CD4-positive, alpha-beta memory T cell (primary cell): Measurements from ENCODE around the gene SUSD6. TPM values are rescaled to one million over a fixed set of nuclear protein-coding genes. Genes with fewer than 3 reads are reported as not detected.
A peak's percentile ranks its signal among the peaks of the same experiment; 100 is the strongest.
"Not testable (repeated sequence)": the region's sequence is repeated elsewhere in the genome, so short reads cannot be mapped to it uniquely, and the experiment has no call there.

Source experiments
- CTCF ChIA-PET: fragments of 350-600 bp; sonication (Branson Sonifier 250); formaldehyde crosslinking; loops from one replicate; lab custom pipeline; 2021; ENCODE audit warnings: inconsistent platforms; ENCODE audit not compliant: partially characterized antibody; lab: Charles Lee
- POLR2A ChIA-PET: fragments of 350-600 bp; sonication (Branson Sonifier 250); formaldehyde crosslinking; loops from one replicate; lab custom pipeline; 2021; ENCODE audit not compliant: partially characterized antibody; lab: Charles Lee
- DNase-seq, 5 donors: peaks; one replicate each; pipeline versions ENCODE4 v3.0.0 to v3.0.0-alpha.2; 2020 to 2022; ENCODE audit warnings: mixed read lengths in 1 of 5
- H3K27ac ChIP-seq: one replicate; pipeline ENCODE4 v1.7.0; 2013; ENCODE audit warnings: low read depth, low read length
- H3K27me3 ChIP-seq: 2 replicates; pipeline ENCODE4 v1.7.0; 2013; ENCODE audit warnings: mild to moderate bottlenecking, low read length, moderate library complexity; ENCODE audit not compliant: insufficient read depth
- H3K36me3 ChIP-seq: 2 replicates; pipeline ENCODE4 v1.7.0; 2013; ENCODE audit warnings: mild to moderate bottlenecking, low read length, moderate library complexity; ENCODE audit not compliant: insufficient read depth
- H3K4me1 ChIP-seq: 2 replicates; pipeline ENCODE4 v1.7.0; 2013; ENCODE audit warnings: mild to moderate bottlenecking, low read length, moderate library complexity; ENCODE audit not compliant: insufficient read depth
- H3K4me3 ChIP-seq, 2 donors: one replicate each; pipeline ENCODE4 v1.7.0; 2013; ENCODE audit warnings: low read length in 2 of 2, mild to moderate bottlenecking in 1 of 2
- H3K9me3 ChIP-seq, 2 donors: one replicate each; pipeline ENCODE4 v1.7.0; 2013; ENCODE audit warnings: low read length in 2 of 2, control low read depth in 1 of 2; ENCODE audit not compliant: control insufficient read depth in 1 of 2
- H3K27ac Mint-ChIP-seq, 7 donors: one replicate each; pipeline ENCODE4 v1.8.0; 2020 to 2021; ENCODE audit warnings: mixed read lengths in 7 of 7, mild to moderate bottlenecking in 6 of 7, inconsistent platforms in 3 of 7, moderate library complexity in 3 of 7
- H3K27me3 Mint-ChIP-seq, 2 donors: one replicate each; pipeline ENCODE4 v1.8.0; 2020 to 2021; ENCODE audit warnings: mixed read lengths in 2 of 2
- H3K36me3 Mint-ChIP-seq, 2 donors: one replicate each; pipeline ENCODE4 v1.8.0; 2020 to 2021; ENCODE audit warnings: mixed read lengths in 2 of 2, inconsistent platforms in 1 of 2, mild to moderate bottlenecking in 1 of 2
- H3K4me1 Mint-ChIP-seq, 4 donors: one replicate each; pipeline ENCODE4 v1.8.0; 2020 to 2021; ENCODE audit warnings: mixed read lengths in 4 of 4, mild to moderate bottlenecking in 1 of 4
- H3K4me3 Mint-ChIP-seq, 8 donors: one replicate each; pipeline ENCODE4 v1.8.0; 2020 to 2021; ENCODE audit warnings: mixed read lengths in 8 of 8, mild to moderate bottlenecking in 7 of 8, moderate library complexity in 6 of 8, inconsistent platforms in 3 of 8
- H3K9me3 Mint-ChIP-seq, 8 donors: one replicate each; pipeline ENCODE4 v1.8.0; 2020 to 2021; ENCODE audit warnings: mixed read lengths in 8 of 8, mild to moderate bottlenecking in 5 of 8, inconsistent platforms in 3 of 8, moderate library complexity in 1 of 8
- intact Hi-C: fragments of 100-400 bp; cut with micrococcal nuclease; formaldehyde crosslinking; loops from one replicate; pipeline ENCODE4 v1.15.1; 2023
- polyA plus RNA-seq, 2 donors: library from polyadenylated mRNA; unstranded; fragments of 300-500 nt; fragmentation: Illumina TruSeq; gene quantifications; one replicate each; pipeline ENCODE4 v1.2.3, GENCODE V29; 2021
- total RNA-seq, 2 experiments: library from RNA; stranded (reverse); gene quantifications; one replicate each; pipeline ENCODE4 v1.2.3, GENCODE V29; 2021

The SUSD6 gene
- total and polyA plus RNA-seq, 4 experiments from 2014 or later: 4.8 to 62.0 (median 36.1) TPM

GRCh38 chr14:69716478-69717187, 105.2 kb downstream of the SUSD6 start:
- peaks cover 24 to 58% (median 42%) of the 10 kb centered on the region in 4 donors for H3K4me1 Mint-ChIP-seq
- H3K27ac Mint-ChIP-seq: peak overlapping the region; percentile 67 to 85 (median 79)
- no peaks in the 10 kb centered on the region for H3K9me3 ChIP-seq
- no peaks in the 10 kb centered on the region for H3K27me3 Mint-ChIP-seq
- H3K36me3 Mint-ChIP-seq: peaks cover 21 to 29% of the 10 kb centered on the region in 2 donors
- ChIA-PET POLR2A (interaction anchor here (0.6 to 1.9 kb wide), 4 partner anchors 50 to 142 kb away, joined by 3 to 8 read pairs (median 3); partner anchors contain the start of genes CCDC177, SRSF5 and SUSD6), CTCF (interaction anchor here (1.0 to 3.1 kb wide), 4 partner anchors 10 to 130 kb away, joined by 3 to 15 read pairs (median 4); no protein-coding TSS in a partner anchor)
- no peak overlapping the region for H3K27ac ChIP-seq
- H3K9me3 Mint-ChIP-seq: no peaks in the 10 kb centered on the region
- H3K36me3 ChIP-seq: peaks cover 1% of the 10 kb centered on the region
- H3K4me3 ChIP-seq: no peak overlapping the region
- H3K4me1 ChIP-seq: peaks cover 27% of the 10 kb centered on the region
- peak; percentile 34 to 77 (median 43) for DNase-seq
- H3K4me3 Mint-ChIP-seq: peak overlapping the region in 5 of 8 donors; percentile 8 to 44 (median 24)
- no peaks in the 10 kb centered on the region for H3K27me3 ChIP-seq
- intact Hi-C loops: loop anchor here (2.0 kb wide), 1 partner anchor 20 kb away; no protein-coding TSS in a partner anchor

DNA sequence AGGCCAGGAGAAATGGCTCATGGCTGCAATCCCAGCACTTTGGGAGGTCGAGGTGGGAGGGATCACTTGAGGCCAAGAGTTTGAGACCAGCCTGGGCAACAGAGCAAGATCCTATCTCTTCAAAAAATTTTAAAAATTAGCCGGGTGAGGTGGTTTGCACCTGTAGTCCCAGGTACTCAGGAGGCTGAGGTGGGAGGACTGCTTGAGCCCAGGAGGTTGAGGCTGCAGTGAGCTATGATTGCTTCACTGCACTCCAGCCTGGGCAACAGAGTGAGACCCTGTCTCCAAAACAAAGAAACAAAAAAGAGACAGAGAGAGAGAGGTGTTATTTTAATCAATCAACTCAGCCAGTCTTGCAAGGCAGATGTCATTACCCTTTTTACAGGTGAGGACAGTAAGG, 107.2 kb downstream of the SUSD6 start:
- H3K9me3 Mint-ChIP-seq, H3K27me3 ChIP-seq, H3K4me3 Mint-ChIP-seq, H3K27ac ChIP-seq, DNase-seq, H3K4me3 ChIP-seq, intact Hi-C loops, H3K36me3 ChIP-seq, H3K27me3 Mint-ChIP-seq, H3K9me3 ChIP-seq: not testable (repeated sequence)
- H3K36me3 Mint-ChIP-seq: peaks cover 10 to 12% of the 10 kb centered on the region in 2 donors
- CTCF ChIA-PET: interaction anchor here (1.4 to 1.7 kb wide), 2 partner anchors 94 to 114 kb away, joined by 4 to 5 read pairs; no protein-coding TSS in a partner anchor
- POLR2A ChIA-PET: interaction anchor here (1.3 kb wide), 1 partner anchor 107 kb away, joined by 3 read pairs; the partner anchor contains the start of gene SUSD6
- H3K27ac Mint-ChIP-seq: peak overlapping the region in 4 of 7 donors; percentile 12 to 77 (median 58)
- H3K4me1 Mint-ChIP-seq: peaks cover 17 to 40% (median 28%) of the 10 kb centered on the region in 4 donors
- H3K4me1 ChIP-seq: peaks cover 16% of the 10 kb centered on the region

DNA sequence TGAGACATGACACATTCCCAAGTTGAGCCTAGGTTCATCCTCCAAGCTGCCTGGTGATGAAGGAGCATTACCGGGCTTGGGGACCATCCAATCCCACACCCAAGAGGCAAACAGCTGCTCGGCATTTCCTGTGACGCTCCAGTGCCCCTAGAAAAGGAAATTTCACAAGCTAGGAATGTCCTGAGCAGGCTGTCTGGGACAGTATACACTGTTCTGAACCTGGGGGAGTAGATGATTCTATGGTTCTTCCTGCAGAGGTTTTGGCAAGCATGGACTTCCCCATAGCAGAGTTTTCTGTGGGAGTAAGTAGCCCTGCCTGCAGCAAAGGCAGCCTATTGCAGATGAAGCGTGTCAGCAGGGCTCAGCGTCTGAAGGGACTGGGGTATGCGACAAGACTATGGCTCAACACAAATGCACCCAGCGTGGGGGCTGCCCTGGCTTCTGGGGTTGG, 108.1 kb downstream of the SUSD6 start:
- Histone ChIP-seq H3K4me3 (no peak overlapping the region), H3K27ac (no peak overlapping the region), H3K27me3 (no peaks in the 10 kb centered on the region), H3K36me3 (no peaks in the 10 kb centered on the region), H3K4me1 (peaks cover 16% of the 10 kb centered on the region), H3K9me3 (no peaks in the 10 kb centered on the region)
- Mint-ChIP-seq H3K4me3 (no peak overlapping the region), H3K4me1 (peaks cover 16 to 31% (median 23%) of the 10 kb centered on the region in 4 donors), H3K27me3 (no peaks in the 10 kb centered on the region), H3K36me3 (peaks cover 3% of the 10 kb centered on the region in 2 donors), H3K27ac (peak overlapping the region in 2 of 7 donors; percentile 12 to 66), H3K9me3 (no peaks in the 10 kb centered on the region)
- ChIA-PET CTCF (interaction anchor here (1.2 to 1.8 kb wide), 2 partner anchors 114 to 128 kb away, joined by 3 to 5 read pairs; no protein-coding TSS in a partner anchor), POLR2A (interaction anchor here (1.3 kb wide), 1 partner anchor 108 kb away, joined by 3 read pairs; the partner anchor contains the start of gene SUSD6)
- no peak for DNase-seq
- intact Hi-C loops: no loop called here

DNA sequence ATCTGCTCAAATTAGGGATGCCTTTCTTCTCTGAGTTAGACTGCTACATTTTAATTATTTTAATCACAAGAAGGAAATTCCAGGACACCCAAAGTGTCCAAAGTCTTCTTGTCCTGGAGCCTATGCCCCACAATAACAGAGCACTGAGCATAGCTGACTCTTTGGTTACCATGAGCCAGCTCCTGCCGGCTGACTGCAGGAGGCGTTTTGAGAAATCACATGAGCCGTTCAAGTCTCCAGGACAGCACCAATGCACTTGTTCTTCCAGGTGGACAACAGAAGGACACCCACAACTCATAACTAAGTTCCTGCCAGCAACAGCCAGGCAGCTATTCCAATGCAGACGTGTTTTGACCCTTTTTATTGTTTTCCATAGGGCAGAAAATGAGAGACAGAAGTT, 109.5 kb downstream of the SUSD6 start:
- no peak for DNase-seq
- H3K4me3 ChIP-seq: no peak overlapping the region
- no peaks in the 10 kb centered on the region for H3K36me3 ChIP-seq
- no peaks in the 10 kb centered on the region for H3K9me3 Mint-ChIP-seq
- H3K27ac Mint-ChIP-seq: peak overlapping the region in 1 of 7 donors; percentile 66
- H3K4me1 Mint-ChIP-seq: peaks cover 11 to 22% (median 14%) of the 10 kb centered on the region in 4 donors
- no peaks in the 10 kb centered on the region for H3K27me3 Mint-ChIP-seq
- no peak overlapping the region for H3K27ac ChIP-seq
- no peaks in the 10 kb centered on the region for H3K36me3 Mint-ChIP-seq
- no peaks in the 10 kb centered on the region for H3K27me3 ChIP-seq
- CTCF ChIA-PET: interaction anchor here (0.6 to 1.8 kb wide), 4 partner anchors 13 to 146 kb away, joined by 3 to 6 read pairs (median 4); partner anchors contain the start of gene CCDC177
- POLR2A ChIA-PET: no interaction called here
- H3K4me3 Mint-ChIP-seq: no peak overlapping the region
- H3K4me1 ChIP-seq: peaks cover 12% of the 10 kb centered on the region
- intact Hi-C loops: no loop called here
- no peaks in the 10 kb centered on the region for H3K9me3 ChIP-seq

DNA sequence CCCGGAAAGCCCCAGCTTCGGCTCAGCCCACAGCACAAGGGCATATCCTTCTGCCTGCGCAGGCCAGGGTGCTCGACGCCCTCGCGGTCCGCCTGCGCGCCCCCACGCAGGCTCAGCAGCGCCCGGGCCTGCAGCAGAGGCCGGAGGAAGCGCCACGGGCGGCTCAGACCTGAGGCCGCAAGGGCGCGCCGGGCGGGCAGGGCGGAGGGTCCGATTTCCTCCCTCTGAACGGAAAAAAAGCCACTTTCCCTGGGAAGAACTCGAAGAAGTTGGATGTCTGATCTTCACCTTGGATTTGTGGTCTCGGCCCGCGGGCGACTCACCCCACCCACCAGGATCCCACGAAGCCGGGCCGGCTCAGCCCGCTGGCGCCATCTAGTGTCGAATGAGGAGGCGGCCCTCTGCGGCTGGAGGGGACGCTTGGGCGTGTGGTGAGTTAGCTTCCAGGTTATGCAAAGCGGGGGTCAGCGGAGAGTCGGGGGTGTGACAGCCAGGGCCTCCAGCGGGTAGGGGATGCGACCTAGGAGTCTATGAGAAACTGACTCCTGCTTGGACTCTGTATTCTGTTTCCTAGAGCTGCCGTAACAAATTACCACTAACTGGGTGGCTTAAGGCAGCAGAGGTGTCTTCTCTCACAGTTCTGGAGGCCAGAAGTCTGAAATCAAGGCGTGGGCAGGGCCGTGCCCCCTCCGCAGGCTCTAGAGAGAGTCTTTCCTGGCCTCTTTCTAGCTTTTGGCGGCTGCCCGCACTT, 115.5 kb downstream of the SUSD6 start:
- Mint-ChIP-seq H3K4me3 (peak overlapping the region; percentile 65 to 82 (median 74)), H3K36me3 (no peaks in the 10 kb centered on the region), H3K9me3 (no peaks in the 10 kb centered on the region), H3K4me1 (peaks cover 11 to 39% (median 25%) of the 10 kb centered on the region in 4 donors), H3K27ac (peak overlapping the region; percentile 62 to 86 (median 71)), H3K27me3 (no peaks in the 10 kb centered on the region)
- ChIA-PET POLR2A (interaction anchor here (0.6 to 2.0 kb wide), 9 partner anchors 39 to 141 kb away, joined by 3 to 6 read pairs (median 4); partner anchors contain the start of gene SRSF5), CTCF (interaction anchor here (0.7 to 5.8 kb wide), 28 partner anchors 10 to 155 kb away, joined by 3 to 152 read pairs (median 5); partner anchors contain the start of genes SRSF5 and SUSD6)
- H3K9me3 ChIP-seq: no peaks in the 10 kb centered on the region
- H3K36me3 ChIP-seq: no peaks in the 10 kb centered on the region
- H3K4me3 ChIP-seq: peak overlapping the region; percentile 29 to 54
- DNase-seq: peak; percentile 71 to 84 (median 79)
- H3K4me1 ChIP-seq: peaks cover 19% of the 10 kb centered on the region
- H3K27ac ChIP-seq: peak overlapping the region; percentile 30
- intact Hi-C loops: loop anchor here (1.0 kb wide), 2 partner anchors 124 to 142 kb away; no protein-coding TSS in a partner anchor
- no peaks in the 10 kb centered on the region for H3K27me3 ChIP-seq

DNA sequence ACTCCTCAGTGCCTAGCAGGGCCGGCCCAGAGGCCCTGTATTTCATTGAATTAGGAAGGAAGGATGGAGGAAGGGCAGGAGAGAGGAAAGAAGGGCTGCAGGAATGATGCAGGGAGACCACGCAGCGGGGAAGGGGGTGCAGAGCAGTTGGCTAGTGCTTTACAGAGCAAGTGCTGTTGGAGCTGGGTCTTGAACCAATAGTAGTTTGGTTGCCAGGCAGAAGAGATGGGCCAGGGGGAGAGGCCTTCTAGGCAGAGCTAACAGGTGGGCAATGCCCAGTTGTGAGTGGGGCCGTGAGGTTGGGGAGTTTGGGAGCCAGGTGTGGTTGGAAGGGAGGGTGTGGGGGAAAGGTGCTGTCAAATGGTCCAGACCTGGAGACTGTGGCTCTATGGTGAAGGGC, 116.5 kb downstream of the SUSD6 start:
- Mint-ChIP-seq H3K27me3 (no peaks in the 10 kb centered on the region), H3K4me1 (peaks cover 11 to 39% (median 25%) of the 10 kb centered on the region in 4 donors), H3K9me3 (no peaks in the 10 kb centered on the region), H3K36me3 (no peaks in the 10 kb centered on the region), H3K4me3 (peak overlapping the region in 3 of 8 donors; percentile 27 to 59 (median 50)), H3K27ac (peak overlapping the region in 6 of 7 donors; percentile 31 to 80 (median 66))
- Histone ChIP-seq H3K9me3 (no peaks in the 10 kb centered on the region), H3K4me3 (no peak overlapping the region), H3K27ac (no peak overlapping the region), H3K4me1 (peaks cover 19% of the 10 kb centered on the region), H3K36me3 (no peaks in the 10 kb centered on the region), H3K27me3 (no peaks in the 10 kb centered on the region)
- ChIA-PET POLR2A (interaction anchor here (1.1 to 2.0 kb wide), 5 partner anchors 38 to 127 kb away, joined by 3 to 6 read pairs (median 5); partner anchors contain the start of gene SRSF5), CTCF (interaction anchor here (0.9 to 5.8 kb wide), 15 partner anchors 14 to 155 kb away, joined by 4 to 152 read pairs (median 8); partner anchors contain the start of gene SUSD6)
- intact Hi-C loops: loop anchor here (1.0 kb wide), 2 partner anchors 125 to 143 kb away; no protein-coding TSS in a partner anchor
- DNase-seq: no peak
